Renal pelvis (tissue), 4 donors: ENCODE data around the gene B4GALT5. TPM values are rescaled to one million over a fixed set of nuclear protein-coding genes. Genes with fewer than 3 reads are reported as not detected.

Experiments used
- DNase-seq: peaks from one replicate; pipeline ENCODE4 v3.0.0-alpha.2; 2013
- polyA plus RNA-seq, 3 donors: library from polyadenylated mRNA; unstranded; fragments of 120-200 nt; gene quantifications; one replicate each; pipeline ENCODE4 v1.2.1, GENCODE V29; 2013; ENCODE audit not compliant: insufficient read length in 3 of 3

The B4GALT5 gene
- polyA plus RNA-seq, 3 donors: 46.5 to 51.9 (median 48.3) TPM

DNA sequence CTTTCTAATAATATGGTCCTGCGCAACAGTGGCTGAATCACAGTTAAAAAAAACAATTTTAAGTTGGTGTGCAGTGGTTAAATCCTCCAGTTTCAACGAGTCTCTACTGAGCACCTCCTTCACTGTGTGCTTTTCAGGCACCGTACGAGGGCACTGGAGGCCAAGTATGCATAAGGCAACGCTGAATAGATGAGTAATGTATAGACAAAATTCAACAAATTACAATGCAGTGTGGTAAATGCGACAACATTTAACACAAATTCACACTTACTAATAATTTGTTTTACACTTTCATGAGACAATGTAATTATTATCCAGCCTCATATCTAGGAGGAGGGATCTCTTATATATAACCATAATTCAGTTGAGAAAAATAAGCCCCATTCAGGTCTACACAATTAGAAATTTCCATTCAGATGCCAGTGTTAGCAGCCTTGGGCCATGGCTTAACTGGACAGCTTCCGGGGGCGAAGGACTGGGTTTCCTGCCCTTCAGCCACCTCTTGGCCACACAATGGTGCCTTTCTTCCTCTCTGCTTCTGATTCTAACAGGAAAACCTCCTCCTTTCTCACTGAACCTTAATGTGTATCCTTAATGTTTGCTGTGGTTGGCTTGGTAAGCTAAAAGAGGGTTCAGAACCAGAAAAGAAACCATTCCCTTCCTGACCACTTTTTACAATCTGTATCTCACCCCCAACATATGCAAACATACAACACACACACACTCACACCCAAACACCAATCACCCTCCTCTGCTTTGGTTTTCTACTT lies 51.9 kb downstream of the B4GALT5 start:
- DNase-seq: no peak

DNA sequence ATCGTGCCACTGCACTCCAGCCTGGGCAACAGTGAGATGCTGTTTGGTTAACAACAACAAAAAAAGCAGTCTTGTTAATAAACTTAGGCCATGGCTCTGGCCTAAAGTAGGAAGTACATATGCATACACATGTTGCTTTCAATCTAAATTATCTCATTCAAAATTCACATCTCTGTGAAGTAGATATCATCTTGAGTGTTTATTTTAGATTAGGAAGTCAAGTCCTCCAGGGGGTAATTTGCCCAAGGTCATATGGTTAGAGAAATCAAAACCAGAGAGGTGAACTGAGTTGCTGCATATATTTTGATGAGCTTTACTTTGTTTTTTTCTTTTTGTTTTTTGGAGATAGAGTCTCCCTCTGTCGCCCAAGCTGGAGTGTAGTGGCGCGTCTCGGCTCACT lies 52.8 kb downstream of the B4GALT5 start:
- DNase-seq: no peak

DNA sequence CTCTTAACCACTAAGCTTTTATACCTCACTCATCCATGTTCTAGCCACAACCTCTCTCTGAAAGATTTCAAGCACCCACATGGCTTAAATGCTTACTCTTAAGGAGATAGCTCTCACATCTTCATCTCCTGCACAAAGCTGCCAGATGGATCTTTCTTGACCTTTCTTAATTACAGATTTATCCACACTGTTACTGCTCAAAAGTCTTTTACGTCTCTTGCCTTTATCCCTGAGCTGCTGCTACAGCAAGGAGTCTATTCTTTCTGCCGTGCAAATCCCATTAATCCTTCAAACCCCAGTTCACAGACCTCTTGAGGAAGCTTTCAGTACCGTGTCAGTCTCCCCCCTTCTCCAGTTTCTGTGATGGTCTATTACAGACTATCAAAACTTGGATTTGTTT lies 54.6 kb downstream of the B4GALT5 start:
- no peak for DNase-seq

DNA sequence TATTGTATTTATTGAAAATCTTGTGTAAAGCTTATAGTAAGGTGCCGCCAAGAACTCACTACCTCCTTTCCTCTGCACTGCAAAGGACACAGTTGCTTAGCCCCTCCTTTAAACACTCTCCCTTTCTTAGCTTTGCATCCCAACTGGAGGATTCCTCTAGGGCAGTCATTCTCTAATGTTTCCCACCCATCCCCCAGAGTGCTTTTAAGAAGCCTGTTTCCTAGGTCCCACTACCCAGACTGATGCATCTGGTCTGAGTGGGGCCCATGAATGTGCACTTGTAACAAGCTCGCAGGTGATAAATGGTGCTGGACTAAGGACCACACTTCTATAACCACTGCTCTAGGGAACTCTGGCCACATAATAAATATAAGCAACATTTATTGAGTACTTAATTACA lies 55.2 kb downstream of the B4GALT5 start:
- DNase-seq: no peak

DNA sequence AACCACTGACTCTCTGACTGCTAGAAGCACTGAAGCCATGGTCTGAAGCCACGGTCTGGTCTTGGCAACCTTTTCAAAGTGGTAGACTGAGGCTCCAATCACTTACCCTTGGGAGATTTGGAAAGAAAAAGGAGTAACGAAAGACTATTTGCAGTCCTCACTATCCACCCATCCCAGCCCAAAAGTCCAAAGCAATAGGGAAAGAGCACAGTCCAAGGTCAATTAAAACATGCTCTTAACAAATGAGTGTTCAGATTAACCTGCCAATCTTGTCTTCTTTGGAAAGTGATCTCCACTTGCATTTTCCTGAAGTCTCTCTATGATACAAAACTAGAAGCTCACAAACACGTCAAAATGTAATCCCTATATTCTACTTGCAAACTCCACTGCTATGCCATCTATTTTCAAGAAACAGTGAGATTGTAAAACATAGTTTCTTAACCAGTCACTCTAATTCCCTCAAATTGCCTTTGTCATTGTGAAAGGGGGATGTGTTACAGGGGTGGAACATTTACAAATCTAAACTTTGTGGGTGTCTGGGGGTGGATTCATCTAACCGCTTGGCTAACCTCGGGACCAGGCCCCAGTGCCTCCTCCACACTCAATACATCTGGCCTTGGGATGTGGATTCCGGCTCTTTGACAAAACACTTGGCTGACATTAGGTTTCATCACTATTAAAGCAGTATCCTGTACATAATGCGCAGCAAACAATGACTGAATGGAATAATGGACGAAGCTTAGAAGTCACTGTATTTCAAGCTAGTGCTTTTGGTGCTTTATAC lies 56.4 kb downstream of the B4GALT5 start:
- DNase-seq: no peak

DNA sequence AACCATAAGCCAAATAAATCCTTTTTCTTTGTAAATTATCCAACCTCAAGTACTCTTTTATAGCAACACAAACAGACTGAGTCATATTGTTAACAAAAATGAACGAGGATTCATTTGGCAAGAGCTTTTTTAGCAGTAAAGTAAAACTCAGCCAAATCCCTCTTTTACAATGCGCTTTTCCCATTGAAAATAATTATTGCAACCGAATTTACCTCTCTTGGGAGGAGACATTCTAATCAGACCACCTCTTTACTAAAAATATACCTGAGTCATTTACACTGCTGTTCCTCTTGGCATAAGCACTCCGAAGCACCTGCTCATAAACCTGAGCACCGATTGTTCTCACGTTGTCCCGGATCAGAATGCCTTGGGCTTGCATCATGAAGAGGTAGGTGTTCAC lies 57.4 kb downstream of the B4GALT5 start:
- DNase-seq: no peak

DNA sequence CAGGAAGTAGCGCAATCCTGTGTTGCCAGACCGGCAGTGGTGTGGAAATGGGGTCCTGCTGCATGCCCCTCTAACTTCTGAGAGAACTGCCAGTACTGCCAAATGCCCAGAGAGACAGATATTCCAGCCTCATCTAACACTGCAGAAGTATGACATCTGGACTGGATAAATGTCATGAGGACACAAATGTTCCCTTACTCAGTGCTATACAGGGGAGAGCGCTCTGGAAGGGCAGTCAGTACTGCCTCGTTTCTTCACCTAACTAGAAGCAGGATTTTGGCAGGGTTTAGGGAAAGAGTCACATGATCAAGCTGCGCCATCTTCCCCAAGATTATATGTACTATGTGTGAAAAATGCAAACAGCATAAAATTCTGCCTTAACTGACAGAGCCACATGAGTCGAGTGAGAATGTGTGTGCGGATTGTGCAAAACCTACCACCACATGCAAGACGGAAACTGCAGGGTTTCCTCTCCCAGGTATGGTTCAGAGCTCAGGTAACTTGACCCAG lies 59.7 kb downstream of the B4GALT5 start:
- no peak for DNase-seq

DNA sequence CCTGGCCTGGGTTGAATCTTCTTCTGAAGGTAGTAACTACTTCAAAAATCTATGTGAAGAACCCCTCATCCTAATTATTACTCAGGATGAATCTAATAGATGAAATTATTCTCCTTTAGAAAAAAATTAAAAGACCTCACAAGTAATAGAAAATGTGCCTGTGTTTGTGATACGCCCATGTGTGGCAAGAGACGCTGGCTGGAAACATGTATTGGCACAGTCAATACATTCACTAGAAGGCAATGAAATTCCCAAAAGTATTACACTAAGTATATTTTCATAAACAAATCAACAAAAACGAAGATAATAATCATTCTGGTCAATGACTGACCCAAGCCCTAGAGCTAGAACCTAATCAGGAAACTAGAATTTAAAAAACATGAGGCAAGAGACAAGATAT lies 64.0 kb downstream of the B4GALT5 start:
- no peak for DNase-seq

DNA sequence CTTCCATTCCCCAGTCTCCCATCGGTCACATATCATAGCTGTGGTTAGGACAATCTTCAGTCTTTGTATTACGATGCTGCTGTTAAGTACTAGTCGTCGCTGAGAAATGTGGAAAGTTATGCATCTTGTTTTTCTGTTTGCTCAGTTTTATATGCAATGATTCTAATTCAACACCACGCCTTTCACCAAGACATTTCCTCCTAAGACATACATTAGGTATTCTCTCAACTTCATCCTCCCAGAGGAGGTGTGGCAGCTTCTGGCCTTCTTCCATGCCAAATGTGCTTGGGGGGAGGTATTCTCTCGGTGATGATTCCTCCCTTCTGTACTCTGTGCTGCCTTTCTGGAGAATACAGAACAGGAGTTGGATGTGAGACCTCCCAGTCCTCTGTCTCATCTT lies 66.1 kb downstream of the B4GALT5 start:
- no peak for DNase-seq

DNA sequence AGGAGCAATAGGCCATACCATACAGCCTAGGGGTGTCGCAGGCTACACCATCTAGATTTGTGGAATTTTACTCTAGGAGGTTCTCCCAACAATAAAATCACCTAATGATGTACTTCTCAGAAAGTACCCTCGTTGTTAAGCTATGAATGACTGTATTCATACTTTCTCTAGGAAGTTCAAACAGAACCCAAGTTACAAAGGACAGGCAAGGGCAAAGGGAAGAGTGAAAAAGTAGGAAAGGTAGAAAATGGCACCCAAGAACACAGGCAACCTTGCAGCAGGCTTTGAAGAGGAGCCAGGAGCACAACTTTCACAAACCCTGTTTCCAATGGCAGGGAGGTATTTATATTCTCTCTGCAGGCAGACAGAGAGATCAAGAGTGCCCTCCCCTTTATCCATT lies 67.2 kb downstream of the B4GALT5 start:
- DNase-seq: no peak

DNA sequence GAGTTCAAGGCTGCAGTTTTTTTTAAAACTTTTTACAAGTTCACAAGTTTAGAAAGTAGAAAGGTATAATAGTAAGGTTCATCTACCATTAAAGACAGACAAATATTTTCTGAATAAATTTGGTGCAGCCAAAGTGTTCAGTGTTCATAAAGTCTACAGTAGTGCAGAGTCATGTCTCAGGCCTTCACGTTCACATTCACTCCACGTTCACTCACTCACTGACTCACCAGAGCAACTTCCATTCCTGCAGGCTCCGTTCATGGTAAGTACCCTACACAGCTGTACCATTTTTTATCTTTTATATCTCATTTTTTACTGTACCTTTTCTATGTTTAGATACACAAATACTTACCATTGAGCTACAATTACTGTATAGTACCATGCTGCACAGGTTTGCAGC lies 67.6 kb downstream of the B4GALT5 start:
- no peak for DNase-seq

DNA sequence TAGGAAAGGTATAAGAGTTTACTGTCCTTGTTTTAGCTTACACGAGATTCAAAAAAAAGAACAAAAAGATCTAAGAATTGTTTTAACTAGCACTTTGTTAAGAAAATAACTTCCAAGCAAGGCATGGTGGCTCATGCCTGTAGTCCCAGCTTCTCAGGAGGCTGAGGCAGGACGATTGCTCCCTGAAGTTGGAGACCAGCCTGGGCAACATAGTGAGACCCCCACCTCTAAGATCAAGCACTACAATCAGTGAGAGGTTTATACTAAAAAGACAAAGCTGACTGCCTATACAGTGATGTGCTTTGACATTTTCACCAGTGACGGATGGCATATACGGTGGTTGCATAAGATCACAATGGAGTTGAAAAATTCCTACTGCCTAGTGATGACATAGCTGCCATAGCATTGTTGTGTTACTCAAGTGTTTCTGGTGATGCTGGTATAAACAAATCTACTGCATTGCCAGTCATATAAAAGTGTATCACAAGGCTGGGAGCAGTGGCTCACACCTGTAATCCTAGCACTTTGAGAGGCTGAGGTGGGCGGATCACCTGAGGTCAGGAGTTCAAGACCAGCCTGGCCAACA lies 68.6 kb downstream of the B4GALT5 start:
- DNase-seq: no peak

DNA sequence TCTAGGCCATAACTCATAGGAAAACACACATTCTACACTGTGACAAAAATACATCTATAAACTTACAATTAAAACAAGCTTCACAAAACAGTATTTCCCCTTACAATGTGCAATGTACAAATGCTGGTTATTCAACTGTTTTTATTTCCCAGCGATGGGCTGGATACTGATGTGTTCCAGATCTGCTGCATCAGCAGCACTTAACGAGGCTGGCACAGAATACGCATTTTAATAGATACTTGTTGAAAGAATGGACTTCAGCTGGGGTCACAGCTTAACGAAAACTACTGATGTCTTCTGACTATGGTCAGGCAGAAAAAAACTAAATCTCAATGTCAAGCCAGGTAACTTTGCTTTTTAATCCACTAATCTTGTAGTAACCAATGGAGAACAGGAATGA lies 70.9 kb downstream of the B4GALT5 start:
- no peak for DNase-seq

DNA sequence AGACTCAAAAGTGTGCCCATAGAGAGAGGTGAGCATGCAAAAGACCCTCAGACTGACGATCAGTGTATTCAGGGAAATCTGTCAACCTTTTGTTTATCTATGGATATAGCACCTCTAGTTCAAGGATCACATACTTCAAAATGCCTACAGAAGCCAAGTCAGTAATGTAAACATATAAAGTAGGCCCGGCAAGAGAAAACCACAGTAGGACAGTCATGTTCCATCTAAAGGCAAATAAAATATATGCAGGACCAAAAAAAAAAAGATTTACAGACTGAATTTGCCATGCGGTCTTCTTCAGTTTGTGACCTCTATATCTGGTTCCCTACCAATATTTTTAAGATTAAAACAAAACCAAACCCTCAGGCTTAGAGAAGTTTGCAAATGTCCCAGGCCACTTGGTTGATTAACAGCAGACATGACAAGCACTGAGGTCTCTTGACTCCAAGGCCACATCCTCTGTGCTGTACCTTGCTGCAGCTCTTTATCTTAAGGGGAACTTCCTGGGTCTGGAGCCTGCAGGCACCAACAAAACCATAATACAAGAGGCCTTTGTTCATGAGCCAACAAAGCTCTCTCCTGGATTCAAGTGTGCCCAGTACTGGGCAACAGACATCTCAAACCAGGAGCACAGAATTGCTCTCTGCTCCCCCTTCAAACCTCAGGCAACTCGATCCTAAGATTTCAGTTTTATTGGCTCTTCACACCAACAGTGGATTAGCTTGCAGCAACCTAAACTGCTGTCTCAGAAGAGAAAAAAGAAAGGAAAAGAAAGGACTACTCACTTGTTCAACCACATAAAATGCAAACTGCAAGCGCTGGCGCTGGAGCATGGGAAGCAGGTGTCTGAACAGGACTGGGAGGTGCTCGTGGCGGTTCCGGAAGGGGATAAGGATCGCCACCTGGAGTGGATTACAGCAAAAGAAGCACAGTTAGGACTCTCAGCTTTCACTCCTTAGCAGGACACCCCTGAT lies 71.7 kb downstream of the B4GALT5 start:
- DNase-seq: no peak

DNA sequence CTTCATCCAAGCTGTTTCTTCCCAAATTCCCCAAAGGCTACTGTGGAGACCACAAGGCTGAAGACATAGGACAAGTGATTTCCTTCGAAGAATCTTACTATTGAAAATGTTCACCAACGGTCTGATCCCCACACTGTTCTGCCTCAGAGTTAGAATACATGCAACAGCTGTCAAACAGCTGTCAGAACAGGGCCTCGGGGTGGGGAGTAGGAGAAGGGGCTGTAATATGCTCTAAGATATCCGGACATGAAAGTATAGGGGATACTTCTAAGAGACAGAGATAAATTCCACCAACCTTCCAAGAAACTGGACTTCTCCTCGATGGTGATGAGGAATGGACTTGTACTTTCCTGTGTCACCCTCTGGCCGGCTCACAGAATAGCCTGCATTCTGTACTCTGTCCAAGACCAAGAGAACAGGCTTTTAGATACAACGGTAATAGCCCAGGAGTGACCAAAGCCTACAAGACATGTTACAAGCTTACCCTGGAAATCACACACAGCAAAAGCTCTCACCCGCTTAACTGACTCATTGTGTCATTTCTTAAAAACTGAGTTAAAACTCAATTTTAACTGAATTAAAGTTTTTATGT lies 76.5 kb downstream of the B4GALT5 start:
- DNase-seq: no peak

DNA sequence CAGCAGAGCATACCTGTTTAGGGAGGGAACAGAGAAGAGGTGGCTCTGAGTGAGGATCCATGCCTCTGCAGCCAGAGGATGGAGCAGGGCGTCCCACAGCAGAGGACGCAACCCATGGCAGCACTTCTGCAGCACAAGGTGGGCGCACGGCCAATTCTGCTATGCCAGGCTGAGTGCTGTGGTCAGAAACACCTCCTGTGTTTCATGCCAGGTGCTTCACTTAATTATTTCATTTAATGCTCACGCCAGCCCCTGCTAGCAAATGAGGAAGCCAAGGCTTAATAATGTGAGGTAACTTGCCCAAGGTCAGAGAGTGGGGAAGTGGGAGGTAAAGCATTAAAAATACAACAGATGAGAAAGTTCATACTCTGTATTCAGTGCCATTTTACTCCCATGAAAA lies 77.2 kb downstream of the B4GALT5 start:
- no peak for DNase-seq

DNA sequence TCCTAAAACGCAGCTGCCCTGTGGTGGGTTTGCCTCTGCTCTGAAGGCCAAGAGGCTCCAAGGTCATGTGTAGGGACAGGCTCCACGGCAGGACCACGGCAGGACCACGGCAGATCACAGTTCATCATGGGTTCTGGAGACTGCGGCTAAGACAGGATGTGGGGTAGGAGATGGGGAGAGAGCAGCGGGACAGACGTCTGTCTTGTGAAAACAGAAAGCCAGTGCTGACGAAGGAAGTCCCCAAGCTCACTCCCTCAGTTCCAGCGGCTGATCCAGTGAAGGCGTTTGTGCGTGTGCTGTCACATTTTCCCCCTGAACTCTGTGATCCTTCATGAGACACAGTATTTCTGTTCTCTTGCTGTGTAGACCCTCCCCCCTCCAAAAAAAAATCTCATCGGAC lies 77.8 kb downstream of the B4GALT5 start:
- DNase-seq: no peak

DNA sequence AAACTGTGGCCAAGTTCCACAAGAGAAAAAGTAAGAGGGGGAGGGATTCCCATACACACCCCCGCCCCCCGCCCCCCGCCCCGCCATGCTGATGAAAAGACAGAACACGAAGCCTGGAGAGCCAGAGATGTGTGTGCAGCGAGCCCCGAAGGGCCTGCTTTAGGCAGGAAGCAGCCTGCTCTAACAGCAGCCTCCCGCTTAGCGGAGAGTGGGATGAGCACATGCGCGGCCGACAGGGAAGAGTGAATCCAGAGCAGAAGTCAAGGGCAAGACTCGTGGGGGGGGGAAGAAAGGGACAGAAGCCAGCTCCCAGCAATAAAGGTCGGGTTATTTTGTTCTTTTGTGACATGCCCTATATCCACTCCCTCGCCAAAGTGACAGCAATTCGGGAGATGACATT lies 78.5 kb downstream of the B4GALT5 start:
- DNase-seq: peak; percentile 74

DNA sequence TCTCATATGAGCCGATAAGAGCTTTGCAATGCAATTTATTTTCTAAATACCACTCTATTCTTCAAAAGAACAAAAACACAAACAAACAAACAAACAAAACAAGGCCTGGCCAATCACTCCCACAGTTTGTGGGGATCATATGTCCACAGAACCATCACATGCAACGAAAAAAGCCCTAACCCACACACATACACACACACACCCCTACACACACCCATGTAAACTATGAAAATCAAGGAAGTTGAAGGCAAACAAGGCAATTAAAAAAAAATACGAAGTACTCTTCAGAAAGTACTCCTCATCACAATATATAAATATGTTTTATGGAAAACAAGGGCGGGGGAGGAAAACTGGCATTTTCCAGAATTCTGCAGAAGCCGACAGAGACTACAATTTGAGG lies 79.6 kb downstream of the B4GALT5 start:
- DNase-seq: no peak

DNA sequence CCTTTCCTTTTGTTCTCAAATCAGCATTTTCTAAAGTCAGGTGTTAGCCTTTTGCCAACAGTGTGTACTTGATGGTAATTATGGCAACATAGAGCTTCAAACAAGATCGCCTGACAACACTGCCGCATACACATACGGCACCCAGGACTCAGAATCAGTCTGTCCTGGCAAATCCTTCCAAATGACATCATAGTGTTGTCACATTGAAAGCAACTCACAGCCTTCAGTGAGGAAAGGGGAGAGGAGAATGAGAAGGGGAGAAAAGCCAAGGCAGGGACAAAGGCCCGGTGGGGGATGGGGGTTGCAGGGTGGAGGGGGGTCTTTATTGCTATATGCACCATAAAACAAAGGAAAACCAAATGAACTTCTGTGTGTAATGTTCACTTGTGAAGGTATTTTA lies 80.0 kb downstream of the B4GALT5 start:
- DNase-seq: no peak

DNA sequence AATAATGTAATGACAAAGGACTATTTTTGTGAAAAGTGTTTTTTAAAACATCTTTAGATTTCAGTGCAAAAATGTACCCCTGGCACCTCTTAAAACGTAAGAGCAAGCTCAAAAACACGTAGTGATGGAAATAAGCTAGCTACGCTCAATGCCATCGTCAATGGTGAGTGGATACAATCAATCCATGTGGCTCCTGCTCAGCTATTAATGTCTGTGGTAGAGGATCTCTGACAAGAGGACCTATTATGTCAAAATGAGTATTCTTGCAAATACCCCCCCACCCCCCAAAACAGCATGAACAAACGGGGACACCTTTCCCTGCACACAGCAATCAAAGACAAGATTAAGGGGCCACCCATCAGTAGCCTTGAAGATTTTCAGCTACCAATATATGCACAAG lies 80.7 kb downstream of the B4GALT5 start:
- DNase-seq: no peak
